GM12874 (cell line): ENCODE data around the gene SDF4.

Experiments used
- CTCF ChIP-seq: IDR thresholded peaks from 2 replicates; pipeline ENCODE4 v1.5.1; 2011; ENCODE audit warnings: low read depth, mild to moderate bottlenecking, control low read depth, low read length, moderate library complexity; ENCODE audit not compliant: insufficient read depth

The SDF4 gene

GRCh38 chr1:1208713-1209433, 22.9 kb downstream of the SDF4 start:
- TF ChIP-seq CTCF = no peak

GRCh38 chr1:1207571-1207892, 24.3 kb downstream of the SDF4 start:
- no peak for TF ChIP-seq CTCF

GRCh38 chr1:1206966-1207531, 24.8 kb downstream of the SDF4 start:
- TF ChIP-seq CTCF = peak; percentile 14; the same call in 1 of the 2 replicates

GRCh38 chr1:1206376-1206965, 25.3 kb downstream of the SDF4 start, which contains the start of gene TNFRSF18:
TNFRSF18 (minus strand) TSS chr1:1206592; CDS start chr1:1206571, 21 bp downstream.
- no peak for TF ChIP-seq CTCF

GRCh38 chr1:1205769-1206375, 25.9 kb downstream of the SDF4 start:
- no peak for TF ChIP-seq CTCF

GRCh38 chr1:1204998-1205768, 26.6 kb downstream of the SDF4 start:
- no peak for TF ChIP-seq CTCF

GRCh38 chr1:1204425-1204920, 27.3 kb downstream of the SDF4 start:
- TF ChIP-seq CTCF = no peak
